Measurements from ENCODE around the gene ATP10D. TPM values are rescaled to one million over a fixed set of nuclear protein-coding genes. Genes with fewer than 3 reads are reported as not detected.

ATP10D gene
- total and polyA plus RNA-seq, 3 donors from 2014 or later = 7.1 to 14.6 (median 7.9) TPM

GRCh38 chr4:47490550-47490949 is 5.5 kb downstream of the ATP10D start:
- WGBS, 2 donors = 70 to 76% methylated on average over 4 of the region's 4 CpGs
- Histone ChIP-seq H3K27ac (no peak overlapping the region), H3K36me3 (ENCODE audit: low read depth, missing control alignments) (no peaks in the 10 kb centered on the region), H3K27me3 (no peaks in the 10 kb centered on the region), H3K4me3 (no peak overlapping the region), H3K4me1 (peaks cover 13% of the 10 kb centered on the region), H3K9me3 (no peaks in the 10 kb centered on the region)
- no peak for DNase-seq
- no peak for TF ChIP-seq POLR2A (IDR thresholded peaks at IDR 0.05)
- TF ChIP-seq, protein P1, sequence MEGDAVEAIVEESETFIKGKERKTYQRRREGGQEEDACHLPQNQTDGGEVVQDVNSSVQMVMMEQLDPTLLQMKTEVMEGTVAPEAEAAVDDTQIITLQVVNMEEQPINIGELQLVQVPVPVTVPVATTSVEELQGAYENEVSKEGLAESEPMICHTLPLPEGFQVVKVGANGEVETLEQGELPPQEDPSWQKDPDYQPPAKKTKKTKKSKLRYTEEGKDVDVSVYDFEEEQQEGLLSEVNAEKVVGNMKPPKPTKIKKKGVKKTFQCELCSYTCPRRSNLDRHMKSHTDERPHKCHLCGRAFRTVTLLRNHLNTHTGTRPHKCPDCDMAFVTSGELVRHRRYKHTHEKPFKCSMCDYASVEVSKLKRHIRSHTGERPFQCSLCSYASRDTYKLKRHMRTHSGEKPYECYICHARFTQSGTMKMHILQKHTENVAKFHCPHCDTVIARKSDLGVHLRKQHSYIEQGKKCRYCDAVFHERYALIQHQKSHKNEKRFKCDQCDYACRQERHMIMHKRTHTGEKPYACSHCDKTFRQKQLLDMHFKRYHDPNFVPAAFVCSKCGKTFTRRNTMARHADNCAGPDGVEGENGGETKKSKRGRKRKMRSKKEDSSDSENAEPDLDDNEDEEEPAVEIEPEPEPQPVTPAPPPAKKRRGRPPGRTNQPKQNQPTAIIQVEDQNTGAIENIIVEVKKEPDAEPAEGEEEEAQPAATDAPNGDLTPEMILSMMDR (IDR thresholded peaks at IDR 0.05) = peak in 1 of 3 experiments; percentile 33
- intact Hi-C loops (cut with DNase I; ENCODE audit: low total_unique reads) = no loop called here

DNA sequence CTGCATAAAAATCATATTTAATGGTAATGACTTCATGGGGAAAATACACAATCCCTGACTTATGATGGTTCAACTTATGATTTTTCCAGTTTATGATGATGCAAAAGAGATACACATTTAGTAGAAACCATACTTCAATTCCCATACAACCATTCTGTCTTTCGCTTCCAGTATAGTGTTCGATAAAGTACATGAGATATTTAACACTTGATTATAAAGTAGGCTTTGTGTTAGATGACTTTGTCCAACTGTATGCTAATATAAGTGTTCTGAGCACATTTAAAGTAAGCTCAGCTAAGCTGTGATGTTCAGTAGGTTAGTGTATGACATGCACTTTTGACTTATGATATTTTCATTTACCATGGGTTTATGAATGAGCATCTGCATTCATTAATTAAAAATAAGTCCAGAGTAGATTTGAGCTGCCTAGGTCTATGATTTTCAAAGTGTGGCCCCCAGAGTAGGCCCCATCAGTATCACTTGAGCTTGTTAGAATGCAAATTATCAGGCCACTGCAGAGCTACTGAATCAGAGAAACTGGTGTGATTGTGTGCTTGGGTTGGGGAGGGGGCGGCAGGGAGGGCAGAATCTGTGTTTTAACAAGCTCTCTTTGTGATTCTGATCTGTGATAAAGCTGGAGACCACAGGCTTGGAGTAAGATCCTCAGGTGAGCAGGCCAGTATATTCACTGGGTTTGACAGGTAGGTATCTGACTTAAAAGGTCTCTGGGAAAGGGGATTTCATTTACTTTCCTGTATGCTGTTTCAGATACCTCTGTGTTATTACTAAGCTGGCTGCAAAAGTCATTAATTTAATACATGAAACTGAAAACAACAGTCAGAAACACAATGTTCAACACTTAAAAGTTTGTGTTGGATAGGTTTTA is 8.4 kb downstream of the ATP10D start:
- WGBS, 2 donors = 79% methylated on average over 3 of the region's 3 CpGs
- DNase-seq = no peak
- intact Hi-C loops (cut with DNase I; ENCODE audit: low total_unique reads) = no loop called here
- H3K27ac ChIP-seq = peak overlapping the region in 1 of 2 donors; percentile 47
- no peak overlapping the region for H3K4me3 ChIP-seq
- H3K36me3 ChIP-seq (ENCODE audit: low read depth, missing control alignments) = no peaks in the 10 kb centered on the region
- TF ChIP-seq, protein P1 (IDR thresholded peaks at IDR 0.05) = no peak
- TF ChIP-seq POLR2A (IDR thresholded peaks at IDR 0.05) = no peak
- H3K4me1 ChIP-seq = peaks cover 13% of the 10 kb centered on the region
- no peaks in the 10 kb centered on the region for H3K27me3 ChIP-seq
- H3K9me3 ChIP-seq = no peaks in the 10 kb centered on the region

- Histone ChIP-seq H3K36me3 (ENCODE audit: low read depth, missing control alignments) (no peaks in the 10 kb centered on the region), H3K27me3 (no peaks in the 10 kb centered on the region), H3K9me3 (no peaks in the 10 kb centered on the region), H3K4me3 (no peak overlapping the region), H3K27ac (peak overlapping the region in 1 of 2 donors; percentile 47), H3K4me1 (peaks cover 13% of the 10 kb centered on the region)
- no peak for DNase-seq
- intact Hi-C loops (cut with DNase I; ENCODE audit: low total_unique reads) = no loop called here
- WGBS, 2 donors = 28 to 39% methylated on average over 4 of the region's 4 CpGs
- no peak for TF ChIP-seq POLR2A (IDR thresholded peaks at IDR 0.05)
- TF ChIP-seq, protein P1 (IDR thresholded peaks at IDR 0.05) = no peak
Observed at GRCh38 chr4:47494124-47494430, 9.0 kb downstream of the ATP10D start.

- no peak overlapping the region for H3K4me3 ChIP-seq
- H3K36me3 ChIP-seq (ENCODE audit: low read depth, missing control alignments) = no peaks in the 10 kb centered on the region
- no peak for DNase-seq
- intact Hi-C loops (cut with DNase I; ENCODE audit: low total_unique reads) = no loop called here
- WGBS, 2 donors = 62 to 73% methylated on average over 6 of the region's 6 CpGs
- H3K4me1 ChIP-seq = no peaks in the 10 kb centered on the region
- no peaks in the 10 kb centered on the region for H3K9me3 ChIP-seq
- no peak for TF ChIP-seq POLR2A (IDR thresholded peaks at IDR 0.05)
- TF ChIP-seq, protein P1 (IDR thresholded peaks at IDR 0.05) = no peak
- H3K27me3 ChIP-seq = no peaks in the 10 kb centered on the region
- H3K27ac ChIP-seq = peak overlapping the region in 1 of 2 donors; percentile 34
Observed at GRCh38 chr4:47498899-47499298, 13.8 kb downstream of the ATP10D start.

- Histone ChIP-seq H3K36me3 (ENCODE audit: low read depth, missing control alignments) (no peaks in the 10 kb centered on the region), H3K4me3 (no peak overlapping the region), H3K9me3 (no peaks in the 10 kb centered on the region), H3K27ac (peak overlapping the region in 1 of 2 donors; percentile 34), H3K27me3 (no peaks in the 10 kb centered on the region), H3K4me1 (no peaks in the 10 kb centered on the region)
- TF ChIP-seq, protein P1 (IDR thresholded peaks at IDR 0.05) = no peak
- TF ChIP-seq POLR2A (IDR thresholded peaks at IDR 0.05) = no peak
- WGBS, 2 donors = 50 to 53% methylated on average over 2 of the region's 2 CpGs
- intact Hi-C loops (cut with DNase I; ENCODE audit: low total_unique reads) = no loop called here
- DNase-seq = no peak
Observed at GRCh38 chr4:47499700-47500099, 14.6 kb downstream of the ATP10D start.

Data from testis (tissue), 3 donors.